A673 (cell line): ENCODE results near the gene PHKB.

Source experiments
- CTCF ChIP-seq: fragments of 300-800, 200-600 bp; sonication (generic); conservative IDR thresholded peaks from 2 replicates; pipeline ENCODE4 v1.5.1; 2017; ENCODE audit warnings: low read depth, mild to moderate bottlenecking, antibody characterized with exemption, low read length, moderate library complexity, mixed read lengths
- EZH2 ChIP-seq: fragments of 200-600 bp; sonication (generic); IDR thresholded peaks from 2 replicates; pipeline ENCODE4 v1.6.1; 2017; ENCODE audit warnings: borderline replicate concordance, low read depth, mild to moderate bottlenecking, mixed read lengths, antibody characterized with exemption, low read length; ENCODE audit not compliant: poor library complexity, severe bottlenecking

GRCh38 chr16:47722046-47722445 lies 260.9 kb downstream of the PHKB start:
- TF ChIP-seq CTCF: no peak
- TF ChIP-seq EZH2: no peak
